T-helper 2 cell treated with Interferon-gamma antibody and Interleukin-4, amounts not matched to agents 5 μg/mL and 100 μg/mL, for 36 hours (primary cell): ENCODE measurements around the gene DTX1.

Source experiments
- DNase-seq: peaks from one replicate; pipeline ENCODE4 v3.0.0; 2021; ENCODE audit warnings: low spot score
- H3K27ac Mint-ChIP-seq: one replicate; pipeline ENCODE4 v1.8.0; 2021; ENCODE audit warnings: mild to moderate bottlenecking, mixed read lengths
- H3K27me3 Mint-ChIP-seq: one replicate; pipeline ENCODE4 v1.8.0; 2021; ENCODE audit warnings: low read depth, mixed read lengths
- H3K36me3 Mint-ChIP-seq: one replicate; pipeline ENCODE4 v1.8.0; 2021; ENCODE audit warnings: low read depth, mixed read lengths
- H3K4me1 Mint-ChIP-seq: one replicate; pipeline ENCODE4 v1.8.0; 2021; ENCODE audit warnings: low read depth, mixed read lengths
- H3K4me3 Mint-ChIP-seq: one replicate; pipeline ENCODE4 v1.8.0; 2022; ENCODE audit warnings: mild to moderate bottlenecking, moderate library complexity, mixed read lengths
- H3K9me3 Mint-ChIP-seq: one replicate; pipeline ENCODE4 v1.8.0; 2021; ENCODE audit warnings: mixed read lengths

Gene DTX1

GRCh38 chr12:113101751-113102150 lies 45.2 kb downstream of the DTX1 start:
- no peaks in the 10 kb centered on the region for H3K9me3 Mint-ChIP-seq
- DNase-seq, result no peak
- H3K36me3 Mint-ChIP-seq, result no peaks in the 10 kb centered on the region
- H3K4me1 Mint-ChIP-seq, result peaks cover 5% of the 10 kb centered on the region
- H3K27me3 Mint-ChIP-seq, result no peaks in the 10 kb centered on the region
- H3K4me3 Mint-ChIP-seq, result no peak overlapping the region
- H3K27ac Mint-ChIP-seq, result no peak overlapping the region

DNA sequence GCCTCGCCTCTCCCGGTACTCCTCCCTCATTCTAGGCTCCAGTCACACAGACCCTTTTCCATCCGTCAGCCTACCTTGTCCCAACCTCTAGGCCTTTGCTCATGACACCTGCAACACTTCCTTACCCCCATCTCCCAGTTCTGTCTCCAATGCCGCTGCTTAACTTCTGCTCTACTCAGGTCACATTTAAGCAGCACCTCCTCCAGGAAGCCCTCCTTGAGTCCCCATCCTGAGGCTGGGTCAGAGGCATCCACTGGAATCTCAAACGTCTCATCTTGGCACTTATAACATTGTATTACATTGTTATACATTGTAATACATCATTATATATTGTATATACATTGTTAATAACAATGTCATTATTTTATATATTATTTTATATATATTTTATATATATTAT lies 46.3 kb downstream of the DTX1 start:
- no peaks in the 10 kb centered on the region for H3K36me3 Mint-ChIP-seq
- H3K4me3 Mint-ChIP-seq, result no peak overlapping the region
- H3K4me1 Mint-ChIP-seq, result peaks cover 5% of the 10 kb centered on the region
- no peak for DNase-seq
- no peaks in the 10 kb centered on the region for H3K9me3 Mint-ChIP-seq
- no peaks in the 10 kb centered on the region for H3K27me3 Mint-ChIP-seq
- no peak overlapping the region for H3K27ac Mint-ChIP-seq

DNA sequence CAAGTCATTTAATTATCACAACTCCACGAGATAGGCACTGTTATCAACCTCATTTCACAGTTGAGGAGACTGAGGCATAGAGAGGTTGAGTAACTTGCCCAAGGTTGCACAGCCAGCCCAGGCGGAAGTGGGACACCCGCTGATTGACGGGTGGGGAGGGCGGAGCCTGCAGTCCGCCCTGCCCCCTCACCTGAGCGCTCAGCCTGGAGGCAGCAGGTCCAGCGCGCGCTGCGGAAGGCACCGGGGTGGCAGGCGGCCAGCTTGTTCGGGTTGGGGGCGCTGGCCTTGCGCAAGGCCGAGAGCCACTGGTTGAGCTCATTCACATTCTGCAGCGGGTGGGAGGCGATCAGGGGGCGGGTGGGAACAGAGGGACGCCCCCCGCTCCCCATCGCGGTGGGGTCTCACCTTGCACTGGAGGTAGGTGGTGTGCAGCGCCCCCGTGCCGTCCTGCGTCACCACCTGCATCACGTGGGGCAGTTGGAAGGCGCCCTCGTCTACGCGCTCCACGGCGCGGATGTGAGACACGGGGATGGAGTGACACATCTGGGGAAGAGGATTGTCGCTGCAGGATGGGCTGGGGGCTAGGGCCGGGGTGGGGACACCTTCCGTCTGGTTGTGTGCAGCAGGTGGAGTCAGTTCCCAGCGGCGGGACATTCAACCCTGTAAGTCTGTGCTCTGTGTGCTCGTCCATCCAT lies 47.4 kb downstream of the DTX1 start:
- Mint-ChIP-seq H3K9me3 (no peaks in the 10 kb centered on the region), H3K27me3 (no peaks in the 10 kb centered on the region), H3K4me1 (peaks cover 2% of the 10 kb centered on the region), H3K4me3 (peak overlapping the region; percentile 73), H3K27ac (no peak overlapping the region), H3K36me3 (no peaks in the 10 kb centered on the region)
- DNase-seq, result peak; percentile 31

GRCh38 chr12:113104953-113105510 lies 48.5 kb downstream of the DTX1 start:
- Mint-ChIP-seq H3K4me1 (peaks cover 2% of the 10 kb centered on the region), H3K36me3 (no peaks in the 10 kb centered on the region), H3K4me3 (no peak overlapping the region), H3K9me3 (no peaks in the 10 kb centered on the region), H3K27ac (no peak overlapping the region), H3K27me3 (no peaks in the 10 kb centered on the region)
- no peak for DNase-seq

- Mint-ChIP-seq H3K4me3 (no peak overlapping the region), H3K4me1 (peaks cover 2% of the 10 kb centered on the region), H3K27me3 (no peaks in the 10 kb centered on the region), H3K9me3 (no peaks in the 10 kb centered on the region), H3K27ac (no peak overlapping the region), H3K36me3 (no peaks in the 10 kb centered on the region)
- DNase-seq, result no peak
Measured at GRCh38 chr12:113105606-113106271, 49.2 kb downstream of the DTX1 start.

DNA sequence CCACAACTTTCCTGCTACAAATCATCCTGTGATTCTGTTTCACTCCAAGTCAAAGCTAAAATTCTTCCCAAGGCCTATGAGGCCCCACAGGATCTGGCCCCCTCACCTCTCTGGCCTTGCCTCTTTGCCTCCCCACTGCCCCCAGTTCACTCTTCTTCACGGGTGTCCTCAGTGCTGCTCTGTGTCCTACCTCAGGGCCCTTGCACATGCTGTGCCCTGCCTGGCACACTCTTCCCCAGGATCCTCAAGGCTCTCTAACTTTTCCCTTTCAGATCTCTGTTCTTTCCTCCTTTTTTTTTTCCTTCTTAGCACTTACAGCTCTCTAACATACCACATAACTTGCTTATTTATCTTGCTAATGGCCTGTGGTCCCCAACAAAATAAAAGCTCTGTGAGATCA lies 49.8 kb downstream of the DTX1 start:
- H3K36me3 Mint-ChIP-seq, result no peaks in the 10 kb centered on the region
- no peak overlapping the region for H3K4me3 Mint-ChIP-seq
- H3K4me1 Mint-ChIP-seq, result peaks cover 2% of the 10 kb centered on the region
- no peaks in the 10 kb centered on the region for H3K9me3 Mint-ChIP-seq
- H3K27ac Mint-ChIP-seq, result no peak overlapping the region
- no peak for DNase-seq
- H3K27me3 Mint-ChIP-seq, result no peaks in the 10 kb centered on the region

DNA sequence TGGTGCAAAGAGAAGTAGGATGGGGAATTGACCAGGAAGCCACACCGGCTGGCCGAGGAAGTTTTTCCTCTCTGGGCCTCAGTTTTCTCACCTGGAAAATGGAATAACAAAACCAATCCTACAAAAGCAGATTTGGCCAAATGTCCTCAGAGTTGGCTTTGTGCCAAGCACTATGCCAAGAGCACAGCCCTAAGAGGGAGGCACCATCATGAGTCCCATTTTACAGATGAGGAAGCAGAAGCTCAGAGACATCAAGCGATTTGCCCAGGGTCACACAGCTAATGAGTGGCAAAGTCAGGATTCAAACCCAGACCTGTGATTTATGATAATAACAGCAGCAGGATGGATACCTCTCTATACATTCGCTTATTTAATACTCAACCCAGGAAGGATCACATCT lies 51.8 kb downstream of the DTX1 start:
- DNase-seq, result no peak
- no peak overlapping the region for H3K4me3 Mint-ChIP-seq
- no peaks in the 10 kb centered on the region for H3K36me3 Mint-ChIP-seq
- H3K27me3 Mint-ChIP-seq, result no peaks in the 10 kb centered on the region
- H3K9me3 Mint-ChIP-seq, result no peaks in the 10 kb centered on the region
- peaks cover 2% of the 10 kb centered on the region for H3K4me1 Mint-ChIP-seq
- H3K27ac Mint-ChIP-seq, result no peak overlapping the region

DNA sequence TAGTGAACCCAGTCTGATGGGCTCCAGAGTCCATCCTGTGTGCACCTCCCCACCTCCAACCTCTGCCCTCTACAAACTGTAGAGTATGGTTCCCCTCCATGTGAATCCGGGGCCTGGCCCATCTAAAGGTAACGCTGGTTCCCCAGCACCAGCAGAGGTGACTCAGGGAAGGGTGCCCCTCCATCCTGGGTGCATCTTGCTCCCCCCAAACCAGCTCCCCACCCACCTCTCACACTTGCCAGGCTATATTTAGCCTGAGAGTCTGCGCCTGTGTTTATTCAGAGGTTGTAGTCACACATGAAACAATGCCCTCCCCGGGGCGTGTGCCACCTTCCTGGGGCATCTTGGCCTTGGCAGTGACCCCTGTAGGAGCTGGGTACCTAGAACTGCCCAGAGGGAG lies 52.8 kb downstream of the DTX1 start:
- Mint-ChIP-seq H3K27me3 (no peaks in the 10 kb centered on the region), H3K4me1 (no peaks in the 10 kb centered on the region), H3K9me3 (no peaks in the 10 kb centered on the region), H3K4me3 (no peak overlapping the region), H3K27ac (no peak overlapping the region), H3K36me3 (no peaks in the 10 kb centered on the region)
- DNase-seq, result no peak

DNA sequence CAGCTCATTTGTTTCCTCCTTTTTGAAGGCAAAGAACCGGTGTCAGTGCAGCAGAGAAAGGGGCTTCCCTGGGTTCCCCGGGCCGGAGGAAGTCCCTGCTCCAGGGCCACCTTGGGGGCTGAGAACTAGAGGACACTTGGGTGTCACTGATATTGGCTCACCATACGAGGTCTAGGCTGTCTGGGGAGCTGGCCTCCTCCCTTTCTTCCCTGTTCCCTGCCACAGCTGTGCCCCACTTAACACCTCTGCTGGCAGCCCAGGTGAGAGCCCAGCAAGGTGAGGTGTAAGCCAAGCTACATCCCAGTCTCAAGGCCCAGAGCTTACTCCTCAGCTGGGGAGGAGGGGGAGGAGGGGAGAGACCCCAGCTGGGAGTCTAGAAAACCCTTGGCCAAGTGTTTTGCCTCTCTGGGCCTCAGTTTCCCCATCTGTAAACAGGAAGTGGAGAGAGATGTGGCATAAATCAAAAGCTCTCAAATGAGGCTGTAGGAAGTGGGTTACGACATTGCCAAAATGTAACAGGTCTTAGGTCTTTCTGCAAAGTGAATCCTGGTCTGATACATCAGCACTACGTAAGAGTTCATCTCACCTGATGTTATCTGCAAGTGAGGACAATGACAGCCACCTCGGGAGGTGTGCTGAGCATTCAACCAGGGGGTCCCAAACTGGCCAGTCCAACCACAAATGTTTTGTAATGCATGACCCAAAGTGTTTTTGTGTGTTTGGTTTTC lies 53.5 kb downstream of the DTX1 start:
- Mint-ChIP-seq H3K36me3 (no peaks in the 10 kb centered on the region), H3K27ac (no peak overlapping the region), H3K4me3 (no peak overlapping the region), H3K9me3 (no peaks in the 10 kb centered on the region), H3K4me1 (no peaks in the 10 kb centered on the region), H3K27me3 (no peaks in the 10 kb centered on the region)
- no peak for DNase-seq

DNA sequence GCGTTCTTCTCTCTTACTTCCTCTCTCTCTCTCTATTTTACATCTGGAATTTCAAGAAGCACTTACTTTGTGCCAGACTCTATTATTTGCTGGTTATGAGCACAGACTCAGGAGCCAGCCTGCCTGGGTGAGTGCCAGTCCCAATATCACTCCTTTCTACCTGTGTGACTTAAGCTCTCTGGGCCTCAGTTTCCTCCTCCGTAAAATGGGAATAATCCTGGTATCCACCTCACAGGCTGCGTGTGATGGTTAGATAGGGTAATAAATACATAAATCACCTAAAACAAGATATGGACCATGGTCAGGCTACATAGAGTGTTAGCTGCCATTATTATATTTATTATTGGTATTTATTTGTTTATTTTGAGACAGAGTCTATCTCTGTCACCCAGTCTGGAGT lies 54.7 kb downstream of the DTX1 start:
- Mint-ChIP-seq H3K4me3 (no peak overlapping the region), H3K9me3 (no peaks in the 10 kb centered on the region), H3K27me3 (no peaks in the 10 kb centered on the region), H3K36me3 (no peaks in the 10 kb centered on the region), H3K4me1 (no peaks in the 10 kb centered on the region), H3K27ac (no peak overlapping the region)
- DNase-seq, result no peak

DNA sequence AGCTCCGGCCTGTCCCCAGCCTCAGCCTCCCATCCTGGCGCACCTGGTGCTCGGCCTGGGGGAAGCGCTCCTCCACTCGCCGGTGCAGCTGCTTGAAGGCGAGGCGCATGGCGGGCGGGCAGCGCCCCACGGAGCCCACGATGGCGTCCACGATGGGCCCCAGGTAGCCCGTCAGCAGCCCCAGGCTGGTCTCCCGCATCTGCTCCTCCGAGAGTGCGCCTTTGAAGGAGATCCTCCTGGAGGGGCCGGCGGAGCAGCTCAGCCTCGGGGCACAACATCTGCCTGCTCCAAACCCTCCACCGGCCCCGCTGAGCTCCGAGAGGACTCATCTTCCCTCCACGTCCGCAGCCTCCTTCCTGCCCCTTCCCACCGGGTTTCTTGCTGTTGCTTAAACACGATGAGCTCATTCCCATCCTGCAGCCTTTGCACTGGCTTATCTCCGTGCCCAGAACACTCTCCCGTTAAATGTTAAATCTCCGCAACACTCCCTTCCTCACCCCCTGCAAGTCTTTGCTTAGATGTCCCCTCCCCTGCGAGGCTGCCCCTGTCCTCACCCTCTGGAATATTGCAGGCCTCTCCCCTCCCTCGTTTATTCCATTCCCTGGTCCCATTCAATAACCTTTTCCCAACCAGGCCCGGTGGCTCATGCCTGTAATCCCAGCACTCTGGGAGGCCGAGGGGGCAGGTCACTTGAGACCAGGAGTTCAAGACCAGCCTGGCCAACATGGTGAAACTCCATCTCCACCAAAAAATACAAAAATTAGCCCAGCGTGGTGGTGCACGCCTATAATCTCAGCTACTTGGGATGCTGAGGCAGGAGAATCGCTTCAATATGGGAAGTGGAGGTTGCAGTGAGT lies 55.7 kb downstream of the DTX1 start:
- H3K9me3 Mint-ChIP-seq, result no peaks in the 10 kb centered on the region
- H3K4me3 Mint-ChIP-seq, result no peak overlapping the region
- no peaks in the 10 kb centered on the region for H3K4me1 Mint-ChIP-seq
- H3K27ac Mint-ChIP-seq, result no peak overlapping the region
- H3K36me3 Mint-ChIP-seq, result no peaks in the 10 kb centered on the region
- H3K27me3 Mint-ChIP-seq, result no peaks in the 10 kb centered on the region
- no peak for DNase-seq

- no peaks in the 10 kb centered on the region for H3K27me3 Mint-ChIP-seq
- H3K36me3 Mint-ChIP-seq, result no peaks in the 10 kb centered on the region
- no peaks in the 10 kb centered on the region for H3K9me3 Mint-ChIP-seq
- DNase-seq, result no peak
- H3K27ac Mint-ChIP-seq, result no peak overlapping the region
- H3K4me1 Mint-ChIP-seq, result no peaks in the 10 kb centered on the region
- no peak overlapping the region for H3K4me3 Mint-ChIP-seq
Measured at GRCh38 chr12:113113397-113113796, 56.9 kb downstream of the DTX1 start.

DNA sequence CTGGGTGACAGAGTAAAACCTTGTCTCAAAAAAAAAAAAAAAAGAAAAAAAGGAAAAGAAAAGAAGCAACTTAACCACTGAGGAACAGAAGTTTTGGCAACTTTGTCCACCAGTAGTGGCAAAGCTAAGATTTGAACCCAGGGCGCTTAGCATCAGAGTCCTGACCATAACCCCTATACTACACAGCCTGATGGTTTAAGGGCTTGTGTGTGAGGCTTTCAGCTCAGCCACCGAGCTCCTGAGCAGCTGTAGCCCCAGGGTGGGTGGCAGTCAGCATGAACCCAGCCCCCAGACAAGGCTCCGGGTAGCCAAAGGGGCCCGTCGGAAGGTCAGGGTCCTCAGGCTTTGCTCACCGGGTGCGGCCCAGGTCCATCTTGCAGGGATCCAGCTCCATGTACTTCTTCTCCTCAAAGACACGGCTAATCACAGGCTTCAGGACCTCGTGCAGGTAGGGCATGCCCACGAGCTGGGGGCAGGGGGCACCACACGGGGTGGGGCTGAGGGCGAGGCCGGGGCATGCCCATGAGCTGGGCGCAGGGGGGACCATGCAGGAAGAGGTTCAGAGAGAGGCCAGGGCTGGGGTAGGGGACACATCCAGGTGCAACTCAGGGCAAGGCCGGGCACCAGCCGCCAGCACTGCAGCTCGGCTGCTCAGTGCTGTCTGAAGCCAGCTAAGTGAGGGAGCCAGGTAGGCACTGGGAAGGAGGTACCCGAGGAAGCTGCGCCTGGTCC lies 58.1 kb downstream of the DTX1 start:
- H3K27me3 Mint-ChIP-seq, result no peaks in the 10 kb centered on the region
- H3K36me3 Mint-ChIP-seq, result no peaks in the 10 kb centered on the region
- H3K27ac Mint-ChIP-seq, result no peak overlapping the region
- no peak overlapping the region for H3K4me3 Mint-ChIP-seq
- no peaks in the 10 kb centered on the region for H3K4me1 Mint-ChIP-seq
- DNase-seq, result no peak
- H3K9me3 Mint-ChIP-seq, result no peaks in the 10 kb centered on the region
